GM18519 (cell line): ENCODE results near the gene PAIP2.
A peak's percentile ranks its signal among the peaks of the same experiment; 100 is the strongest.

Experiments used
- ATAC-seq: cut with Tn5 transposase; IDR thresholded peaks from one replicate; pipeline ENCODE4 v1.9.1; 2021; ENCODE audit warnings: mild to moderate bottlenecking, moderate library complexity; ENCODE audit not compliant: unreplicated experiment, low FRiP score

PAIP2 gene

GRCh38 chr5:139390639-139391569 lies 49.2 kb downstream of the PAIP2 start:
- no peak for ATAC-seq

- ATAC-seq, result no peak
These were observed 50.1 kb downstream of the PAIP2 start for GRCh38 chr5:139391570-139392323.

- no peak for ATAC-seq
These were observed 50.6 kb downstream of the PAIP2 start for GRCh38 chr5:139392324-139392677.

- ATAC-seq, result peak; percentile 42
These were observed 51.2 kb downstream of the PAIP2 start for GRCh38 chr5:139392678-139393496.

DNA sequence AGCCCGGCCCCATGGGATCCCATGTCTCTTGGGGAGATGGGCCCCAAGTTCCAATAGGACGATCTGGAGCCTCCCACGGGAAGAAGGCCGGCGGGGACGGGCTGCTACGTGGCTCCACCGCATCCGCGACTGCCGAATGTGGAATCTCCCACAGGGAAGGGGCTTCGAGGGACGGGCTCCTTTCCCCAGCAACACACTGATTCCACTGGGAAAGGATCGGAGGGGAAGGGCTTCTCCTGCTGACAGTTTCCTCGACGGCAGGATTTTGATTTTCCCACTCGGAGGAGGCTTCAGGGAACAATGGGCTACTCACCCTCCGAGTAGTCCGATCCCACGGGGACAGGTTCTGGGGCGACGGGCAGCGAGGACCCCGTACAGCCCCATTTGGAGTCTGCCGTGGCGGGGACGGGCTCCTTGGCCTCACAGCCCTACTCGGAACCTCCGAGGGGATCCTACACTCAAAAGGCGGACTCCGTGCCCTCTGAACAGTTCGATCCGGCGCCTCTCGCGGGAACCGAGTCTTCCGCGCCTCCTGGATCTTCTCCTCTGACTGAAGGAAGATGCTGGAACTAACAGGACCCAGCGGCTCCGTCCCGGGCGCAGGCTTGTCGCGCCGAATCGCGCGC lies 52.0 kb downstream of the PAIP2 start:
- no peak for ATAC-seq

DNA sequence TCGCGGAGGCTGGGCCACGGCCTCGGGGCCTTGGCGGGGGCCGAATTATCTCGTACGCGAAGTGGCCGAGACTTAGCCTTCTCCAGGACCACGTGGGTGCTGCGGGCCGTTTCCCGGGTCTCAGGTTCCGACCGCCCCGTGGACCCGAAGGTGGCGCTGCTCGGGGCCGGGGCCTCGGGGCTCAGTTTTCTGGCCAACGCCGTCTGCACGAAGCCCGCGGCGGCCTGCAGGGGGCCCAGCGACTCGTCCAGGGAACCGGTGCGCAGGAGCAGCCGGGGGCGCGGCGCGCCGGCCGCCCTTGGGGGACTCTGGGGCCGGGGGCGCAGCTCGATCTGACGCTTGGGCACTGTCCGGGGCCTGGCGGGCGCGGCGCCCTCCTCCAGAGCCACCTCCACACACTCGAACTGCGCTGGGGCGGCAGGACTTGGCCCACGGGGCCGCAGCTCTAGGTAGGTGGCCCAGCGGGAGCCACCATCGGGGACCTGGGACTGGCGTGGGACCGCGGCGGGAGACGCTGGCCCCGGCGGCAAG lies 52.5 kb downstream of the PAIP2 start:
- ATAC-seq, result no peak

DNA sequence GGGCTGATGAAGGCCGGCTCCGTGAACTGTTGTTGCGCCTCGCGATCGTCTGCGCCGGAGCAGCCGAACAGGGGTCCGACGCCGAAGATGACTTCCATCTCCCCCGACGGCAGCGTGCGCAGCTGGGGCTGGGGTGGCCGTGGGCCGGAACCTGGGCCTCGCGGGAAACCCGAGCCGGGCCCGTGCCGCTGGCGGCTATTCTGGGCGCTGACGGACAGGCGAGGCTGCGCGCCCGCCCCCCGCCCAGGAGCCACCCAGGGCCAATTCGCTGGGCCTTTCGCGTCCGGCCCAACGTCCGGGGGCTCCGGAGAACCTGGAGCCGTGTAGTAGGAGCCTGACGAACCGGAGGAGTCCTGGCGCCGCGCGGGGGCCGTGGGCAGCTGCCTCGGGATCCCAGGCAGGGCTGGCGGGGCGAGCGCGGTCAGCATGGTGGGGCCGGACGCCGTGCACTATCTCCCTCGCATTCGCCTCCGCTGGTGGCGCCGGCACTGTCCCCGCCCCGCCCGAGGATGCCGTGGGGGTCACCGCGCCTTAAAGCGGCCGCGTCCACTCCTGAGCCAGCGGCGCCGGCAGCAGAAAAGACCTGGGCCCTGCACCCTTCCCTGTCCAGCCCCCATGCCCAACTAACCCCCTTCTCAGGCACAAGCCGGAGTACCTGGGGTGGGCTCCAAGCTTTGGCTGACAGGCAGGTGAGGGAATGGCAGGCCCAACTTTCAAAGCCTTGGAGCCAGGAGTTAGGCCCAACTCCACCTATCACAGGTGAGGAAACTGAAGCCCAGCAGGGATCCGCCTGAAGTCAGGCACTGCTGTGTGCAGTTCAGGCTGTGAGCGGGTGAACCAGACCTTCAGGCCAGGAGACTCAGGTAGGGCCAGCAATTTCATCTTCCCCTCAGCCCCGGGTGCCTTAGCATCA lies 53.3 kb downstream of the PAIP2 start, which contains the start of gene PROB1:
Gene PROB1 (minus strand): TSS at position 451 of the 913 bp plus-strand sequence. CDS start 23 bp downstream, at position 428.
- no peak for ATAC-seq

- ATAC-seq, result no peak
These were observed 54.4 kb downstream of the PAIP2 start for GRCh38 chr5:139395844-139396640.

GRCh38 chr5:139396691-139397090 lies 55.0 kb downstream of the PAIP2 start:
- no peak for ATAC-seq

DNA sequence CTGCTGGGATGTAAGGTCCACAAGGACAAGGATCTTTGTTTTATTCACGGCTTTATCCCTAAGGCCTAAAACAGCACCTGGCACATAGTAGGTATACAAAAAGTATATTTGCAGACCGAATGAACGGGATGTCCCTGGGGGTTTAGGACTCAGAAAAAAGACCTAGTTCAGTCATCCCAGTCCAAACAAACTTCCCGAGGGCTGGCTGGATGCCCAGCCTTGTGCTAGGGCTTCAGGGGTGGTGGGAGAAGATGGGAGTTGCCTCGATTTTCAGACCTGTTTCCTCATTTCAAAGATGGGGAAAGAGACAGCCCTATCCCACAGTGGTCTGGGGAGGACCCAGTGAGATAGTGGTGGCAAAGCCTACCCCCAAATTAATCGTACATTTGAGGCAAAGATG lies 56.3 kb downstream of the PAIP2 start:
- no peak for ATAC-seq

GRCh38 chr5:139399501-139400121 lies 58.0 kb downstream of the PAIP2 start:
- ATAC-seq, result no peak

DNA sequence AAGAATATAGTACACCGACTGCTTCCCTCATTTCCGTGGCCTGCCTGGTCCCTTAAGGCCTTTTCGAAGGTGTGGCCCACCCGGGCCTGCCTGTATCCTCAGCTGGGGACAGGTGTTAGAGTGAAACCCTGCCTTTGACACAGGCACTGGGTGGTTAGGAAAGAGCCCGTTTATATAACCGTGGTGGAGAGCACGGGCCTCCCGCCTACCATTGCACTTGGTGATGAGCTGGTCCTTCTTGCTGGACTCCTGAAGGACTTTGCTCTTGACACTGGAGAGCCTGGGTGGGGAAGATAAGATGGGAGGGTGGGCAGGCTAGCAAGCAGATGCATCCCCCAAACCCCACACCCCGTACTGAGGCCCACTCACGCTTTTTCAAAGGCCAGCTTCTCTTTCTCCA lies 59.9 kb downstream of the PAIP2 start:
- ATAC-seq, result no peak

DNA sequence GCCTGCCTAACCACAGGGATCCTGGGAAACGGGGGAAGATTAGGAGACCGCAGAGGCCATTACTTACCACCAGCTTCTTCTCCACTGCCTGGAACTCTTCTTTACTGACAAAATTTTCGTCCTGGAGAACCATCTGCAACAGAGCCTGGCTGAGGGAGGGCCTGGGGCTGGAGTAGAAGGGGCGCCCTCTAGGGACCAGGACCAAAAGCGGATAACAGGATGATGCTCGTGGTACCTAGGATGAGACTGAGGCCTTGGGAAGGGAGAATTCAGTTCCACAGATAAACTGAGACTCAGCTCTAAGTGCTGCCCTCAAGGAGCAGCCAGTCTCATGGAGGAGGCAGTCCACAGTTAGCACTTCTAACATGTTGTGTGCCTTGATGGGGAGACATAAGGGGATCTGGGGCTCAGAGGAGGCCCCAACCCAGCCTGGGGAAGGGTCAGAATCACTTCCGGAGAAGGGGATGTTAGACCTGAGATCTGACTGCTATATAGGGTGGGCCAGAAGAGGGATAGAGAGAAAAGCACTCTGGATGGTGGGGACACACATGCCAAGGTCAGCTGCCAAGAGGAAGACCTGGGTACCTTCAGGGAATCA lies 61.0 kb downstream of the PAIP2 start:
- ATAC-seq, result no peak

- ATAC-seq, result no peak
These were observed 61.7 kb downstream of the PAIP2 start for GRCh38 chr5:139403418-139403786.

DNA sequence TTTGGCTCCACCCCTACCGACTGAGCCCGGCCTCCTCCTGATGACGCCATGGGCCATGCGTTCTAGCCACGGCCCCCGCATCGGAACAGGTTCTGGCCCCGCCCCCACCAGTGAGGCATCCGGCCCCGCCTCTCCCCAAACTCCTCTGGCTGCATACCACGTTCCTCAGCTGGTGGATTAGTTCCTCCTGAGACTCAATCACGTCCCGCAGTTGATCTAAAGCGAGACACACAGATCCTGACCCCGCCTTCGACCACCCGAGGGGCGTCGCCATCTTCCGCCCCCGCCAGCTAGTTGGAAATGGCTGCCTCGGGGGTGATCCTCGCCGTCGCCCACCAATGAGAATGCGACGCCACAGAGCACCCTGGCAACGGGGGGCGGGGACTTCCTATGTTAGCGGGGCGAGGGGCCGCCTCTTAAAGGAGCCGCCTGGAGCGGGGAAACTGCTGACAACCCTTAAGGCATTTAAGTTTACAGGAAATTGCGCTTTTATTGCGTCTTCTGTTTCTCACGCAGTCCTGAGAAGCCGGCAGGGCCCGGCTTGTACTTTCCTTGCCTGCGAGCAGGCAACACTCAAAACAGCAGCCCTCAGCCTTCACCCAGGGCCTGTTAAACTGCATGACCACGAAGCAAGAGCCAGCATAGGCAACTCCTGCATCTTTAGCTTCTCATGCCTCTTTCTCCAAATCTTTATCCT lies 62.3 kb downstream of the PAIP2 start, which contains the start of gene SPATA24:
Gene SPATA24 (minus strand): TSS at position 303 of the 697 bp plus-strand sequence. CDS start 29 bp downstream, at position 274.
- ATAC-seq, result peak; percentile 69

DNA sequence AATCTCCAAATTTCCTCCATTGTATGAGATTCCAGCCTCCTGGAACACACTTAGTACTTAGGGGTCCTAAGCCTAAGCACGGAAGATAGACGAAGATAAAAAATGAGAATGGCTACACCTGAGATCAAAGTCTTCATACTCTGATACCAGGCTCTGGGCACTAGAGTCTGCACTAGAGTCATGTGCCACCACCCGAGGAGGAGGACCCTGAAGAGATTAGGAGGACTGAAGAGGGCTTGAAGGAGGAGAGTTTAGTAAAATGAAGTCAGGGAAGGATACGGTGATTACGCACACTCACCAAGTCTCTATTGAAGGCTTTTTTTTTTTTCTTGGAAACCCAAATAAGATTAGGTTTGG lies 62.8 kb downstream of the PAIP2 start:
- ATAC-seq, result no peak

DNA sequence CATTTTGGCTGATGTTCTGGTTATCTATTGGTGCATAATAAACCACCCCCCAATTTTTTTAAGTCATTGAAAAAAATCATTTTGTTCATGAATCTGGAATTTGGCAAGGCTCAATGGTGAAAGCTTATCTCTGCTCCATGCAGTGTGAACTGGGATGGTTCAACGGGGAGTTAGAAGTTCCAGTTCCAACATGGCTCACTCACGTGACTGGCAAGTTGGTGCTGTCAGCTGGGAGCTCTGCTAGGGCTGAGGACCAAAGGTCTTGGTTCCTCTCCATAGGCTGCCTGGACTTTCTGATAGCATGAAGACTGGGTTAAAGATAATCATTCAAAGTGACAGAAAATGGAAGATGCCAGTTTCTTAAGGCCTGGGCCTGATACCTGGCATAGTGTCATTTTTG lies 65.3 kb downstream of the PAIP2 start:
- ATAC-seq, result no peak
